Chondrocyte (in vitro differentiated cells): ENCODE data around the gene NRIP2. TPM values are rescaled to one million over a fixed set of nuclear protein-coding genes. Genes with fewer than 3 reads are reported as not detected.

Experiments
- DNase-seq: peaks from one replicate; pipeline ENCODE4 v3.0.0; 2021; ENCODE audit warnings: mixed read lengths, low spot score
- H3K27ac Mint-ChIP-seq: one replicate; pipeline ENCODE4 v1.8.0; 2021; ENCODE audit warnings: mild to moderate bottlenecking, moderate library complexity, mixed read lengths; ENCODE audit not compliant: unreplicated experiment
- H3K27me3 Mint-ChIP-seq: 2 replicates; pipeline ENCODE4 v1.8.0; 2021; ENCODE audit warnings: low read depth, mixed read lengths
- H3K36me3 Mint-ChIP-seq: 2 replicates; pipeline ENCODE4 v1.8.0; 2021; ENCODE audit warnings: low read depth, mixed read lengths
- H3K4me1 Mint-ChIP-seq: 2 replicates; pipeline ENCODE4 v1.8.0; 2021; ENCODE audit warnings: low read depth, mild to moderate bottlenecking, mixed read lengths
- H3K4me3 Mint-ChIP-seq: one replicate; pipeline ENCODE4 v1.8.0; 2021; ENCODE audit warnings: mild to moderate bottlenecking, moderate library complexity, mixed read lengths; ENCODE audit not compliant: unreplicated experiment
- H3K9me3 Mint-ChIP-seq: 2 replicates; pipeline ENCODE4 v1.8.0; 2021; ENCODE audit warnings: low read depth, mixed read lengths
- total RNA-seq: library from RNA; stranded (reverse); gene quantifications from 3 replicates; pipeline ENCODE4 v1.2.1, GENCODE V29; 2021
- TF ChIP-seq, protein P1 (sequence below): fragments of 200-600 bp; sonication (generic); IDR thresholded peaks from 2 replicates; pipeline ENCODE4 v1.5.0; 2021; ENCODE audit warnings: antibody characterized with exemption, mild to moderate bottlenecking, moderate library complexity

NRIP2 gene
- total RNA-seq, 1 donor from 2014 or later = 0.25 TPM

DNA sequence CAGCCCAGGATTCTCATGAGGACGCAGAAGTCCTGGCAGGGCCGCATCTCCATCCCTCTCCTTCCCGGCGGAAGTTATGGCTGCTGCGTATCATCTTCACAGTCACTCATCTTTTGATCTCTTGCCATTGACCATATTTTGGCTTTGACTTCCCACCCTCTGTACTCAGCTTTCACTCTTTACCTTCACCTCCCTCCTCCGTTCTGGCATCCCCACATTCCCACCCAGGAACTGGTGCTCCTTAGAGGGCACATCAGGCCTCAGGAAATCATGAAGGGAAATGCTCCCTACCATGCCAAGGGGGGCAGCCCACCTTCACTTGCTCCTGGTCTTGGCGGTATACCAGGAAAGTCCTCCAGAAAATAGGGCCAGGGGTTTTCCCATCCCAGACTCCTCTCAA lies 20.7 kb upstream of the NRIP2 start:
- TF ChIP-seq, protein P1, sequence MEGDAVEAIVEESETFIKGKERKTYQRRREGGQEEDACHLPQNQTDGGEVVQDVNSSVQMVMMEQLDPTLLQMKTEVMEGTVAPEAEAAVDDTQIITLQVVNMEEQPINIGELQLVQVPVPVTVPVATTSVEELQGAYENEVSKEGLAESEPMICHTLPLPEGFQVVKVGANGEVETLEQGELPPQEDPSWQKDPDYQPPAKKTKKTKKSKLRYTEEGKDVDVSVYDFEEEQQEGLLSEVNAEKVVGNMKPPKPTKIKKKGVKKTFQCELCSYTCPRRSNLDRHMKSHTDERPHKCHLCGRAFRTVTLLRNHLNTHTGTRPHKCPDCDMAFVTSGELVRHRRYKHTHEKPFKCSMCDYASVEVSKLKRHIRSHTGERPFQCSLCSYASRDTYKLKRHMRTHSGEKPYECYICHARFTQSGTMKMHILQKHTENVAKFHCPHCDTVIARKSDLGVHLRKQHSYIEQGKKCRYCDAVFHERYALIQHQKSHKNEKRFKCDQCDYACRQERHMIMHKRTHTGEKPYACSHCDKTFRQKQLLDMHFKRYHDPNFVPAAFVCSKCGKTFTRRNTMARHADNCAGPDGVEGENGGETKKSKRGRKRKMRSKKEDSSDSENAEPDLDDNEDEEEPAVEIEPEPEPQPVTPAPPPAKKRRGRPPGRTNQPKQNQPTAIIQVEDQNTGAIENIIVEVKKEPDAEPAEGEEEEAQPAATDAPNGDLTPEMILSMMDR = no peak
- Mint-ChIP-seq H3K9me3 (no peaks in the 10 kb centered on the region), H3K4me3 (no peak overlapping the region), H3K27me3 (no peaks in the 10 kb centered on the region), H3K27ac (no peak overlapping the region), H3K36me3 (peaks cover 2% of the 10 kb centered on the region), H3K4me1 (peaks cover 7% of the 10 kb centered on the region)
- peak; percentile 46 for DNase-seq

DNA sequence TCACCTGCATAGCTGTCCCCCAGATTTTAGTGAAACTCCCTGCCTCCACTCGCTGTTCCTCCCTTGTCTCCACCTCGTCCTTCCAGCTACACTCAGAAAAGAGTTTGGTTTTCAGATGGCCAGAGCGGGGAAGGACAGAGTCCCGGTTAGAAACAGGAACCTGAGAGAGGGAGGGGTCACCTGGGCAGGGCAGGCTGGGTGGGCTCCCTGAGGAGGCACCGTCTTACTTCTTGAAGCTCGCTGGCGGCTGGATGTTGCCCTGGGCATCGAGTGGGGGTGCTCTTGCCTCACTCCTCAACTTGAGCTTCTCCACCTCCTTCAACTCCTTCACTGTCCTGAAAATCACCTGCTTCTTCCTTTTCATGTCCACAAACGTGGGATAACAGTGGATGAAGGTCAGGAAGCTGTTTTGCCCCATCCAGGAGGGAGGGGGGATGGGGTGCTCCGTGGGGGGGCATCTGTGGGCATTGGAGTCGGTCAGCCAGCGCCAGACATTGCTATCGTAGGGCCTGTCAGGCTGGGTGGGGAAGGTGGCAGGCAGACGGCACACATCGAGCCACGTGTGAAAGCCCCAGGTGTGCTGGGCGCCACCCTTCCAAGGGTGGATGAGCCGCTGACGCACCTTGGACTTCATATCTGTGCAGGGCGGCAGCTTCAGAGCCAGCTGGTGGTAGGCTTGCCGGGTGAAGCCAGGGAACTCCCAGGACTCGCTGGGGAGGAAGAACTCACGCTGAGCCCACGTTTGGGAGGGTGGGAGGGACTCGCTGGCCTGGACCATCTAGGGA lies 20.0 kb upstream of the NRIP2 start:
- H3K9me3 Mint-ChIP-seq = no peaks in the 10 kb centered on the region
- TF ChIP-seq, protein P1 = no peak
- H3K4me1 Mint-ChIP-seq = peaks cover 10% of the 10 kb centered on the region
- H3K27ac Mint-ChIP-seq = no peak overlapping the region
- no peaks in the 10 kb centered on the region for H3K27me3 Mint-ChIP-seq
- no peak overlapping the region for H3K4me3 Mint-ChIP-seq
- DNase-seq = peak; percentile 75
- H3K36me3 Mint-ChIP-seq = peaks cover 2% of the 10 kb centered on the region

DNA sequence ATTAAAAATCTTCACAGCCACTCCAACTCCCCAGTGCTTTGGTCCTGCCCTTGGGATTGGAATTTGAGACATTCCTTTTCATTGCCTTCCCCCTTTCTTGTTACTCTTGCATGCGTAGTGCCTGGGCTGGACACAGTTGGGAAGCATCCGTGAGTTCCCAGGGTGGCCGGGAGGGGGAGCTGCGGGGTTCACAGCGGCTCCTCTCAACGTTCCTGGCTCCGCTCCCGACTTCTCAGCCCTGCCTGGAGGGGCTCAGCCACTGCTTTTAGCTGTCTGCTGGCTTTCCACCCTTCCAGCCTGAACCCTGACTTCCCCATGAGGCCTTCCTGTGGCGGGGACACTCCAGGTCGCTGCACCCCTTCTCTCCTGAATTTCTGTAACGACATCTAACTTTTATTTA lies 18.8 kb upstream of the NRIP2 start:
- Mint-ChIP-seq H3K27me3 (no peaks in the 10 kb centered on the region), H3K36me3 (peaks cover 1% of the 10 kb centered on the region), H3K27ac (peak overlapping the region; percentile 49), H3K4me3 (no peak overlapping the region), H3K4me1 (peaks cover 18% of the 10 kb centered on the region), H3K9me3 (no peaks in the 10 kb centered on the region)
- DNase-seq = peak; percentile 88
- TF ChIP-seq, protein P1 = peak; percentile 87

DNA sequence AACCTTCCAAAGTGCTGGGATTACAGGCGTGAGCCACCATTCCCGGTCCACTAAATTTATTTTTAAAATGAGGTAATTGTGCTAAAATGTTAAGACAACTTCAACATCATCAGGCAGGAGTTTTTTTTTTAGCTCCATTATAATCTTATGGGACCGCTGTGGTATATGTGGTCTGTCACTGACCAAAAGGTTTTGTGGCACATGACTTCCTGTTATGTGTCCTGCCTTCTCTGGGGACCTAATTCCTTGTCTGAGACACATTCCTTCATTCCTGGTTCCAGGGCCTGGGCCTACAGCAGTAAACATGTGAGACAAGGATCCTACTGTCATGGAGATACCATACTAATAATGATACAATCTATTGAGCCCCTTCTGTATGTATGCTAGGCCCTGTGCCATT lies 17.1 kb upstream of the NRIP2 start:
- TF ChIP-seq, protein P1 = no peak
- no peak for DNase-seq
- Mint-ChIP-seq H3K4me1 (peaks cover 18% of the 10 kb centered on the region), H3K4me3 (no peak overlapping the region), H3K27ac (no peak overlapping the region), H3K9me3 (no peaks in the 10 kb centered on the region), H3K36me3 (no peaks in the 10 kb centered on the region), H3K27me3 (no peaks in the 10 kb centered on the region)

DNA sequence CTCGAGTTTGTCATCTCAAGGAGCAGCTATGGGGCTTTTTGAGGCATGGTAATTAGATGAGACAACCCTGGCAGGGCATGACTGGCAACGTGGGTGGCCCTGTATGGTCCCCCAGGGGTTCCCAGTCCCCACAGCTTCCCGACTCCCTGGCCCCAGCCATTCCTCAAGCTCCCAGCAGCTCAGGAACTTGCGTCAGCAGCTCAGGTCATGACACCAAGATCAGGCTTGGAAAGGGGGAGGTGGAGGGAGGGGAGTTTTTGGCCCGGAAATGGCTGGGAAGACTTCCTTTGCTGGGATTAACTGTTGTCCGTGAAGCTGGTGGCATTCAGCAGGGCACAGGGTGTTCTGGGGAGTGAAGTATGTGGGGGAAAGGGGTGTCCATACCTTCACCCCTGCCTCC lies 10.4 kb upstream of the NRIP2 start:
- TF ChIP-seq, protein P1 = no peak
- Mint-ChIP-seq H3K27ac (peak overlapping the region; percentile 57), H3K4me1 (peaks cover 44% of the 10 kb centered on the region), H3K4me3 (no peak overlapping the region), H3K9me3 (no peaks in the 10 kb centered on the region), H3K36me3 (no peaks in the 10 kb centered on the region), H3K27me3 (no peaks in the 10 kb centered on the region)
- DNase-seq = no peak
